GM19452 (cell line): ENCODE data around the gene LGALS9B.
A peak's percentile ranks its signal among the peaks of the same experiment; 100 is the strongest.
"Not testable (repeated sequence)": the region's sequence is repeated elsewhere in the genome, so short reads cannot be mapped to it uniquely, and the experiment has no call there.

ENCODE experiments used
- ATAC-seq: cut with Tn5 transposase; IDR thresholded peaks from one replicate; pipeline ENCODE4 v1.9.1; 2021; ENCODE audit not compliant: unreplicated experiment

The LGALS9B gene

DNA sequence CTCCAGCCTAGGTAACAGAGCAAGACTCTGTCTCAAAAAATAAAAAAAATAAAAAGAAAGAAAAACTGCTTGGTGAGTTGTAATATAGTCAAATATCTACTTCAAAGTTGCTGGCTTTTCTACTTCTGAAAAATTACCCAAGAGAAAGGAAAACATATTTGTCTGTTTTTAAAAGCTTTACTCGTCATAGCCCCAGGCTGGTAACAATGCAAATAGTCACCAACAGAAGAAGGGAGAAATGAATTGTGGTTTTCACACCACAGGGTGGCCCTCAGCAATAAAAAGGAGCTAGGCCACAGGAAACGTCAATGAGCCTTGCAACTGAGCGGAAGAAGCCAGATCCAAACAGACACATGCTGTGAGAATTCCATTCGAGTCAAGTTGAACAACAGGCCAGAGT lies 1.8 kb upstream of the LGALS9B start:
- not testable (repeated sequence) for ATAC-seq

DNA sequence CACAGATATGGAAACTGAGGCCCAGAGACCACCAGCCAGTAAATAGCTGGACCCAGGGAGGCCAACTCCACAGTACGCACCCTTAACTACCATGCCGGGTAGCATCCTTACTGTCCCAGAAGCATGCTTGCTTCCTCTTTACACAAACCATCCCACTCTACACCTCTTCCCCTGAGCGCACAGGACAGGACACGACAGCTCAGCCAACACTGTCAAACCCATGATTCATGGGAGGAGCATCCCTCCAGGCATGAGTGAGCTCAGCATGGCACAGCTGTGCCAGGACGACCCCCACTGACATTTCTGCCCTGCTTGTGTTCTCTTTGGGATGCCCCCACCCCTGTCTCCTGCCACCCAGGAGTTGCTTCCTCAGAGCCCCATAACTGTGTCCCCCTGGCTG lies 340 bp downstream of the LGALS9B start:
- not testable (repeated sequence) for ATAC-seq

DNA sequence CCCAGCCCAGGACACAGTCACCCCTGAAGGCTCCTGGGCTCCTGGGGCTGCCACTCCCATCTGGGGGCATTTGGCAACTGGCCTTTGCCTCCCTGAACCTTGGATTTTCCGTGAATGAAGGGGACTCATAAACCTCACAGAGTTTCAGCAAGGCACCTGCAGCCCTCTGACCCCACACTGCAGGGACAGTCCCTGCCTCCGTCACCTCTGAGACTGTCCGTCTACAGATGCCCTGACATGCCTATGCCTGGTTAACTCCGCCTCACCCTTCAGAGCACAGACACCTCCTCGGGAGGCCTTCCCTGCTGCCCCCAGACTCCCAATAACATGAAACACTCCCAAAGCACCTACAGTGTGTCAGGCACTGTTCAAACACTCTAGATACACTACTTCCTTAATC lies 786 bp downstream of the LGALS9B start:
- ATAC-seq: not testable (repeated sequence)

GRCh38 chr17:20465535-20465934 lies 1.8 kb downstream of the LGALS9B start:
- not testable (repeated sequence) for ATAC-seq

DNA sequence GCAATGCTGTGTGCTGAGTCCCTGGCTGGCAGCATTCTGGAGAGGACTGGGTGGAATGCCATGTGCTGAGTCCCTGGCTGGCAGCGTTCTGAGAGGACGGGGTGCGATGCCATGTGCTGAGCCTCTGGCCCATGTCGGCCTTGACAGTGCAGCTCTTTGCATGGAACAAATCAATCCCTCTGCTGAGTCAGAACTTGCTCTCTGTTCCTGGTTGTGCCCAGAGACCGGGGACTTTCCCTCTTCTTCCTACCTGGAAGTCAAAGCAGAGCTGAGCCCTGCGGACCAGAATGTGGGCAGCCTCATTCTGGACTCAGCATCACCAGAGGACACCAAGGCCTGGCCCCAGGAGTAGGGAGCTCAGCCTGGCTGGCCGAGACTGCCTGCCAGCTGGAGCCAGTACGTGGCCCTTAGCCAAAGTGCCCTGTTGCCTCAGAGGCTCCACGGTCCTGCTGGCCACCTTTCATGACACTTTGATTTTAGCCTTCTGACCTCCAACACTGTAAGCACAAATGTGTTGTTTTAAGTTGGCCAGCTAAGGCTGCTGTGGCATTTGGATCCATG lies 2.4 kb downstream of the LGALS9B start:
- ATAC-seq: not testable (repeated sequence)

GRCh38 chr17:20462158-20462557 lies 5.2 kb downstream of the LGALS9B start:
- not testable (repeated sequence) for ATAC-seq

DNA sequence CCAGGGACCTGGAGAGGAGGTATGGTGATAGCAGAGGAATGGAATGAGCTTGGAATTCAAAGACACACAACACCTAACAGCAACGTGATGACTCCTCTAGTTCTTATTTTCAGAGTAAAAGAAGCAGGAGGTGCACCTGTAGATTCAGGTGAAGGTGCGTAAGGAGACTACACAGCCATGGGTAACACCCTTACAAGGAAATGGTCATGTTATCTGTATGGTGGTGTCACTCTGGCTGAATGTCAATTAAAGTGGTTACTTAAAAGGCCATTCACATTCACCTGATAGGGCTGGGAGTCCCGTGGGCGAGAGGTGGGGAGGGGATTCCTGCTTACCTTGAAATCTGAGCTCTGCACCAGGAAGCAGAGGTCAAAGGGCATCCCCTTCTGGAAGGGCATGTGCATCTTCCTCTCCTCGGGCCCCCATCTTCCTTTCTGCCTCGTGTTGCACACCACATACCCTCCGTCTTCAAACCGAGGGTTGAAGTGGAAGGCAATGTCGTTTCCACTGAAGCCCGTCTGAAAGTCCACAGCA lies 9.4 kb downstream of the LGALS9B start:
- not testable (repeated sequence) for ATAC-seq

- not testable (repeated sequence) for ATAC-seq
Observed at GRCh38 chr17:20455106-20455505, 12.2 kb downstream of the LGALS9B start.

- not testable (repeated sequence) for ATAC-seq
Observed at GRCh38 chr17:20453820-20454434, 13.4 kb downstream of the LGALS9B start.

- ATAC-seq: peak; percentile 76
Observed at GRCh38 chr17:20450852-20451251, 16.5 kb downstream of the LGALS9B start.

DNA sequence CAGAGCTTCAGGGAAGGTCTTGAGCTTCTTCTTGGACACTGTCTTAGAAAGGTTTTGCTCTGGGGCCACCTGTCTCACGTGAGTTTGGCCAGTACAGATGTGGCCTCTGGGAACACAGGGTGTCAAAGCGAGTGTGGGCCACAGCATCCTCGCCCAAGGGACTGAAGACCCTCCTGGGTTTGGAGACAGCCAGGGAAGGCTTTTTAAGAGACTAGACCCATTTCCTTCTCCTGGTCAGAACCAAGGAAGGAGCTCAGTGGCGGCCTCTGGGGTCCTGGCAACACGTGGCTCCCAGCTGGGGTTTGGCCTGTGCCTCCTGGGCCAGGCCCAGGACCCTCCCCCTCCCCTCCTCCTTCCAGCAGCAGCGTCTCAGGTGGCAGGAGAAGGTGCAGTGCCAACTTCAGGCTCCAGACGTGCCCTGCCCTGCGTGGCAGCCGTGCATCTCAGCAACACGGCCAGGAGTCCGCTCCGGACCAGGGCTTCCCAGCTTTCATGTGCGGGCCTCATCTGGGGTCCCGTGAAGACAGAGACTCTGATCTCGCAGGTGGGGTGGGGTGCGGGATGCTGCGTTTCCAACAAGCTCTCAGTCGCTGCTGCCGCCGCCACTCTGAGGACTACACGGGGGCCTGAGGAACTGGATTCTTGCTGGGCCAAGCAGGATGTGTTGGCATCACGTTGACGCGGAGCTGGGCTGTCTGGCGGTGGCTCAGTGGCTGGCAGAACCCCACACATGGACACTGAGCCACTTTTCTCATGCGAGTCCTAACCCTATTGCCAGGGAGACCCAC lies 19.6 kb downstream of the LGALS9B start:
- ATAC-seq: not testable (repeated sequence)

GRCh38 chr17:20446895-20447294 lies 20.4 kb downstream of the LGALS9B start:
- ATAC-seq: not testable (repeated sequence)

DNA sequence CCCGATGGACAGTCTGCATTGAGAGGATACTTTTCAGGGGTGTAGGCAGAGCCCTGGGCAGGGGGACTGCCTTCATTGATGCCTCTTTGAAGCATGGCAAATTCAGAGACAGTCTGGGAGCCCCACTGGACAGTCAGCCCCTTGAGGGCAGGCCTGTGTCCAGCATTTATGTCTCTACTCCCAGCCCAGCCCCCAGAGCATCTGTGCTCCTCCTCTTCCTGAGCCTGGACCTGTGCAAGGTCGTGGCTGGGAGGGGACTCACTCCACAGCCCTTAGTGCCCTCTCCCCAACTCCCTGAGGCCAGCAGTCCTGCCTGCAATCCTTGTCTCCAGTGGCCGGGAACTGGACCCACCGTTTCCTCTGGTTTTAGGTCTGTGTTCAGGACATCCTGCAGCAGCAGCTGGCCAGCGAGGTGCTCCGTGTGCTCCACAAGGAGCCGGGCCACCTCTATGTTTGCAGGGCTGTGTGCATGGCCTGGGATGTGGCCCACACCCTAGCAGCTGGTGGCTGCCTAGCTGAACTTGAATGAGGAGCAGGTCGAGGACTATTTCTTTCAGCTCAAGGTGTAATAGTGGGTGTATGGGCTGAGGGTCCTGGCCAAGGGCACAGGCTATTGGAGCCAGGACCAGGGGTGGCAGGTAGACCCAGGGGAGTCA lies 22.6 kb downstream of the LGALS9B start:
- not testable (repeated sequence) for ATAC-seq

GRCh38 chr17:20444173-20444572 lies 23.2 kb downstream of the LGALS9B start:
- ATAC-seq: not testable (repeated sequence)

DNA sequence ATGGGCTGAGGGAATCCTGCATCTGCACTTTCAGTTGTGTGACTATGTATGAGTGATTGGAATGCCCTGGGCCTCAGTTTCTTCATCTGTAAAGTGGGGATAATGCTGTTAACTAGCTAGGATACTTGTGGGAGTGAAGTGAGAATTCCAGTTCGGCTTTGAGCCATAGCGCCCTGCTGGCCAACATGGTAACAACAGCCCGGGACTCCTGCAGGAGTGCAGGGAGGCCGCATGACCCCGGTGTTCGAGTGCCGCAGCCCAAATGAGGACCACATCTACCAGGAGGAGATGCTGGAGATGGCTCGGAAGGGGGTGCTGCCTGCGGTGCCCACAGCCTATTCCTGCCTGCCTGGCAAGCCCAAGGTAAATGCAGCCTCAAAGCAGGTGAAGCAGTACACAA lies 23.7 kb downstream of the LGALS9B start:
- not testable (repeated sequence) for ATAC-seq

DNA sequence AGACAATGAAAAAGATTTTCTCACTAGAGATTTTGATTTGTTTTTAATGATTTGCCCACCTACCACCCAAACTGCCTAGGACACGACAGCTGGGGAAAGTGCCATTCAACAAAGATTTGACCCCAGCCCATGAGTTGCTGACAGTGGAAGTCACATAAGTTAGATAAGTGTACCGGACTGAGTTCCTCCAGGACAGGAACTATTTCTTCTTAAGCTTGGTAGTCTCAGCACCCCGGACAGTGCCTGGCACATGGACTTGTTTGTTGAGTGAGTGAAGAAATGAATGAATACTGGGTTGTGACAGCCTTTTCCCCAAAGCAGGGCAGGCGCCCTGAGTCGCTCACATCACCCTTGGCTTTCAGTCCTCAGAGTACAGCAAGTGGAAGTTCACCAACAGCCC lies 26.7 kb downstream of the LGALS9B start:
- not testable (repeated sequence) for ATAC-seq

- not testable (repeated sequence) for ATAC-seq
Observed at GRCh38 chr17:20435166-20435565, 32.2 kb downstream of the LGALS9B start.

GRCh38 chr17:20433382-20433781 lies 34.0 kb downstream of the LGALS9B start:
- not testable (repeated sequence) for ATAC-seq

DNA sequence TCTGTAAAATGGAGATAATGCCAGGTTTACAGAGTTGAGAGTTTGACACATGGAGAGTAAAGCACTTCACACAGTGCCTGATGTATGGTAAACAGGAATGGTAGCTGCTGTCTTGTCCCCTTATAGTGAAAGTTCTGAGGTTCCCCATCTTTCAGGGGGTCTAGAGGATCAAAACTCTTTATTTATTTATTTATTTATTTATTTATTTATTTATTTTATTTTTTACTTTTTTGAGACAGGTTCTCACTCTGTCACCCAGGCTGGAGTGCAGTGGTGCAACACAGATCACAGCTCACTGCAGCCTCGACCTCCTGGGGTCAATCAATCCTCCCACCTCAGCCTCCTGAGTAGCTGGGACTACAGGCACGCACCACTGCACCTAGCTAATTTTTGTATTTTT lies 40.1 kb downstream of the LGALS9B start:
- not testable (repeated sequence) for ATAC-seq

- ATAC-seq: not testable (repeated sequence)
Observed at GRCh38 chr17:20422826-20423225, 44.5 kb downstream of the LGALS9B start.

- ATAC-seq: not testable (repeated sequence)
Observed at GRCh38 chr17:20418838-20419237, 48.5 kb downstream of the LGALS9B start.
